Measurements from ENCODE around the gene YWHAE. TPM values are rescaled to one million over a fixed set of nuclear protein-coding genes. Genes with fewer than 3 reads are reported as not detected.
"Not testable (repeated sequence)": the region's sequence is repeated elsewhere in the genome, so short reads cannot be mapped to it uniquely, and the experiment has no call there.

Gene YWHAE
- total and polyA plus RNA-seq, 4 experiments from 2014 or later: 54.1 to 143 (median 99.3) TPM

DNA sequence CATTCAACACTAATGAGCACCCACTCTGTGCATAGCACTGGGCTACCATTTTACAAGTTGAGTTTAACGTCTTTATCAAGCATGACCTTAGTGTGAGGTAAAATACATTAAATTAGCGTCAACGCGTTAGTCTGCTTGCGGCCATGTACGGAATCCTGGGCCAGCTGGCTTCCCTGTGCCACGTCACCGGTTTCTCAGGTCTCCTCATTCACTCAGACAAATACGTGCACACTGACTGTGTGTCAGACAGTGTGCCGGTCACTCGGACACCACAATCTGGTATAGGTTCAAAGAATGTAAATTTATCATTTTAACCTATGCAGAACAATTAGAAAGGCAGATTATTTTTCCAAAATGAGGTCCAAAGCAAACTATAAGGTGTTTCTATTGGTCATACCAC, 21.4 kb upstream of the YWHAE start:
- no peak overlapping the region for H3K4me3 Mint-ChIP-seq
- H3K27me3 ChIP-seq (ENCODE audit: insufficient read depth, low read length): no peaks in the 10 kb centered on the region
- ChIA-PET POLR2A (ENCODE audit: partially characterized antibody) (no interaction called here), CTCF (ENCODE audit: partially characterized antibody) (no interaction called here)
- DNase-seq: no peak
- H3K9me3 Mint-ChIP-seq: no peaks in the 10 kb centered on the region
- intact Hi-C loops (cut with micrococcal nuclease): no loop called here
- peaks cover 19% of the 10 kb centered on the region for H3K36me3 ChIP-seq (ENCODE audit: insufficient read depth, low read length)
- no peaks in the 10 kb centered on the region for H3K27me3 Mint-ChIP-seq
- no peak overlapping the region for H3K4me3 ChIP-seq (ENCODE audit: low read length in 2 of 2)
- peaks cover 17 to 40% of the 10 kb centered on the region in 2 donors for H3K36me3 Mint-ChIP-seq
- H3K27ac Mint-ChIP-seq: peak overlapping the region in 2 of 7 donors; percentile 7 to 29
- H3K27ac ChIP-seq (ENCODE audit: low read depth, low read length): no peak overlapping the region
- H3K9me3 ChIP-seq (ENCODE audit: control insufficient read depth in 1 of 2, low read length in 2 of 2): no peaks in the 10 kb centered on the region
- H3K4me1 ChIP-seq (ENCODE audit: insufficient read depth, low read length): no peaks in the 10 kb centered on the region
- H3K4me1 Mint-ChIP-seq: peaks cover 0 to 7% (median 0%) of the 10 kb centered on the region in 4 donors

DNA sequence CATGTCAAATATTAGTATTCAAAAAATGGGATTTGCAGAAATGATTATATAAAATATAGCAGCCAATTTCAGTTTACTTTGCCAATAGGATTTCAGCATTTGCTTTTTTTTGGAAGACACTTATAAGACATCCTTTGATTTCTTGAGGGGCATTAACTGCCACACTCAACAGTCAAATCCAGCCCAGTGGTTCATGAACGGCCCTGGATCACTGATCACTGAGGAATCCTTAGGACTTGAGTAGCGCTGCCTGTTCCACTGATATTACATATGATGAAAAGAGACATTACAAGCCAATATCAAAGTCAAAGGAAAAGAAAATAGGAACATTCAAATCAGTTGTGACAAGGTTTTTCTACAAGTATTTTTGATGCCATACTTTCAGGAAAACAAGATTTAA, 21.0 kb upstream of the YWHAE start:
- H3K27ac Mint-ChIP-seq: no peak overlapping the region
- no peaks in the 10 kb centered on the region for H3K9me3 ChIP-seq (ENCODE audit: control insufficient read depth in 1 of 2, low read length in 2 of 2)
- H3K36me3 ChIP-seq (ENCODE audit: insufficient read depth, low read length): peaks cover 19% of the 10 kb centered on the region
- intact Hi-C loops (cut with micrococcal nuclease): no loop called here
- H3K9me3 Mint-ChIP-seq: no peaks in the 10 kb centered on the region
- no peak overlapping the region for H3K27ac ChIP-seq (ENCODE audit: low read depth, low read length)
- DNase-seq: no peak
- ChIA-PET CTCF (ENCODE audit: partially characterized antibody) (no interaction called here), POLR2A (ENCODE audit: partially characterized antibody) (no interaction called here)
- H3K27me3 ChIP-seq (ENCODE audit: insufficient read depth, low read length): no peaks in the 10 kb centered on the region
- H3K4me3 Mint-ChIP-seq: no peak overlapping the region
- peaks cover 17 to 39% of the 10 kb centered on the region in 2 donors for H3K36me3 Mint-ChIP-seq
- no peak overlapping the region for H3K4me3 ChIP-seq (ENCODE audit: low read length in 2 of 2)
- H3K4me1 ChIP-seq (ENCODE audit: insufficient read depth, low read length): no peaks in the 10 kb centered on the region
- H3K27me3 Mint-ChIP-seq: no peaks in the 10 kb centered on the region
- peaks cover 0 to 7% (median 0%) of the 10 kb centered on the region in 4 donors for H3K4me1 Mint-ChIP-seq

DNA sequence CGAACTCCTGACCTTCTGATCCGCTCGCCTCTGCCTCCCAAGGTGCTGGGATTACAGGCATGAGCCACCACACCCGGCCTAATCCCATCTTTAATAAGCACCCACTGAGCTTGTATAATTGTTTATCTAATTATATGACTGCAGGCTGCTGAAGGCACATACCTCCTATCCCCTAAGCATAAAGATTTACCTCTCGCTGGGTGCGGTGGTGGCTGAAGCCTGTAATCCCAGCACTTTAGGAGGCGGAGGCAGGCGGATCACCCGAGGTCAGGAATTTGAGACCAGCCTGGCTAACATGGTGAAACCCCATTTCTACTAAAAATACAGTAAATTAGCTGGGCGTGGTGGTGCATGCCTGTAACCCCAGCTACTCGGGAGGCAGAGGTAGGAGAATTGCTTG, 20.1 kb upstream of the YWHAE start:
- H3K27ac Mint-ChIP-seq: no peak overlapping the region
- Histone ChIP-seq H3K36me3 (ENCODE audit: insufficient read depth, low read length) (peaks cover 19% of the 10 kb centered on the region), H3K9me3 (ENCODE audit: control insufficient read depth in 1 of 2, low read length in 2 of 2) (no peaks in the 10 kb centered on the region), H3K27ac (ENCODE audit: low read depth, low read length) (no peak overlapping the region), H3K4me1 (ENCODE audit: insufficient read depth, low read length) (no peaks in the 10 kb centered on the region), H3K27me3 (ENCODE audit: insufficient read depth, low read length) (no peaks in the 10 kb centered on the region), H3K4me3 (ENCODE audit: low read length in 2 of 2) (no peak overlapping the region)
- no peak overlapping the region for H3K4me3 Mint-ChIP-seq
- H3K9me3 Mint-ChIP-seq: no peaks in the 10 kb centered on the region
- ChIA-PET POLR2A (ENCODE audit: partially characterized antibody) (no interaction called here), CTCF (ENCODE audit: partially characterized antibody) (interaction anchor here (0.6 kb wide), 1 partner anchor 31 kb away, joined by 5 read pairs; no protein-coding TSS in a partner anchor)
- DNase-seq: no peak
- intact Hi-C loops (cut with micrococcal nuclease): no loop called here
- H3K4me1 Mint-ChIP-seq: peaks cover 0 to 3% (median 0%) of the 10 kb centered on the region in 4 donors
- no peaks in the 10 kb centered on the region for H3K27me3 Mint-ChIP-seq
- H3K36me3 Mint-ChIP-seq: peaks cover 17 to 32% of the 10 kb centered on the region in 2 donors

DNA sequence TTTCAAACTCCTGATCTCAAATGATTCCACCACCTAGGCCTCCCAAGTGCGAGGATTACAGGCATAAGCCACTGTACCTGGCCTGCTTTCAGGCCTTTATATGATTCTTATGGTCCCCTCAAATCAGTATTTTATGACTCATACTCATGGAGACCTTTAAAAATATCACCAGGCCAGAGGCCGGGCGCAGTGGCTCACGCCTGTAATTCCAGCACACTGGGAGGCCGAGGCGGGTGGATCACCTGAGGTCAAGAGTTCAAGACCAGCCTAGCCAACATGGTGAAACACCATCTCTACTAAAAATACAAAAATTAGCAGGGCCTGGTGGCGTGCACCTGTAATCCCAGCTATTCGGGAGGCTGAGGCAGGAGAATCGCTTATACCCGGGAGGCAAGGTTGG, 18.5 kb upstream of the YWHAE start:
- H3K27me3 ChIP-seq (ENCODE audit: insufficient read depth, low read length); DNase-seq; H3K27me3 Mint-ChIP-seq; H3K4me3 Mint-ChIP-seq; H3K4me3 ChIP-seq (ENCODE audit: low read length in 2 of 2); H3K27ac ChIP-seq (ENCODE audit: low read depth, low read length); intact Hi-C loops (cut with micrococcal nuclease); H3K4me1 Mint-ChIP-seq; H3K9me3 ChIP-seq (ENCODE audit: control insufficient read depth in 1 of 2, low read length in 2 of 2); CTCF ChIA-PET (ENCODE audit: partially characterized antibody); H3K27ac Mint-ChIP-seq; H3K9me3 Mint-ChIP-seq; H3K4me1 ChIP-seq (ENCODE audit: insufficient read depth, low read length): not testable (repeated sequence)
- peaks cover 15 to 27% of the 10 kb centered on the region in 2 donors for H3K36me3 Mint-ChIP-seq
- peaks cover 16% of the 10 kb centered on the region for H3K36me3 ChIP-seq (ENCODE audit: insufficient read depth, low read length)
- POLR2A ChIA-PET (ENCODE audit: partially characterized antibody): interaction anchor here (1.2 kb wide), 1 partner anchor 53 kb away, joined by 3 read pairs; no protein-coding TSS in a partner anchor

DNA sequence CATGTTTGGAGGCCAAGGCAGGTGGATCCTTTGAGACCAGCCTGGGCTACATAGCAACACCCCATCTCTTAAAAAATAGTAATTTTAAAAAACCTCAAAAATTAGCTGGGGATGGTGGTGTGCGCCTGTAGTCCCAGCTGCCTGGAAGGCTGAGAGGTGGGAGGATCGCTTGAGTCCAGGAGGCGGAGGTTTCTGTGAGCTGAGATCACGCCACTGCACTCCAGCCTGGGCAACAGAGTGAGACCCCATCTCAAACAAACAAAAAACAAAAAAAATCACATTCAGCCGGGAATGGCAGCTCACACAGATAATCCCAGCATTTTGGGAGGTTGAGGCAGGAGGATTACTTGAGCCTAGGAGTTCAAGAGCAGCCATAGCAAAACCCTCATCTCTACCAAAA, 16.4 kb upstream of the YWHAE start:
- H3K4me1 ChIP-seq (ENCODE audit: insufficient read depth, low read length): no peaks in the 10 kb centered on the region
- intact Hi-C loops (cut with micrococcal nuclease): no loop called here
- DNase-seq: no peak
- peaks cover 0 to 6% (median 1%) of the 10 kb centered on the region in 4 donors for H3K4me1 Mint-ChIP-seq
- H3K36me3 ChIP-seq (ENCODE audit: insufficient read depth, low read length): peaks cover 3% of the 10 kb centered on the region
- no peak overlapping the region for H3K27ac ChIP-seq (ENCODE audit: low read depth, low read length)
- no peaks in the 10 kb centered on the region for H3K9me3 ChIP-seq (ENCODE audit: control insufficient read depth in 1 of 2, low read length in 2 of 2)
- peaks cover 0 to 2% (median 0%) of the 10 kb centered on the region in 8 donors for H3K9me3 Mint-ChIP-seq
- no peak overlapping the region for H3K27ac Mint-ChIP-seq
- H3K4me3 ChIP-seq (ENCODE audit: low read length in 2 of 2): no peak overlapping the region
- H3K27me3 Mint-ChIP-seq: no peaks in the 10 kb centered on the region
- H3K27me3 ChIP-seq (ENCODE audit: insufficient read depth, low read length): no peaks in the 10 kb centered on the region
- H3K4me3 Mint-ChIP-seq: no peak overlapping the region
- peaks cover 7 to 13% of the 10 kb centered on the region in 2 donors for H3K36me3 Mint-ChIP-seq
- ChIA-PET POLR2A (ENCODE audit: partially characterized antibody) (no interaction called here), CTCF (ENCODE audit: partially characterized antibody) (interaction anchor here (1.3 kb wide), 1 partner anchor 51 kb away, joined by 4 read pairs; no protein-coding TSS in a partner anchor)

DNA sequence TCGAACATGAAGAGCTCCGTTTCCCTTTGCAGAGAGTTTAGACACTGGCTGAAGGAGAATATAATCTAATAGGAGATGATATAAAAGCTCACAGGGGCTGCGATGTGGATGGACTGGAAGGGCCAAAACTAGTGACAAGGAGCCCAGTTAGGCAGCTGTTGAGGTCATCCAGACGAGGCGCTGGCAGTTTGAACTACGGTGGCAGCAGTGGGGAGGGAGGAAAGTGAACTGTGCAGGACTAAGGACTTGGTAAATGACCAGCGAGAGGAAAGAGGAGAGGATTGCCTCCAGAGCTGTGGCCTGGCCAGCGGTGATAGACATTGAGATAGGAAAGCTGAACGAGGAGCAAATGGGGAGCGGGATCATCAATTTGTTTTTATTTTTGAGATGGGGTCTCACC, 14.6 kb upstream of the YWHAE start:
- no peaks in the 10 kb centered on the region for H3K9me3 ChIP-seq (ENCODE audit: control insufficient read depth in 1 of 2, low read length in 2 of 2)
- H3K27ac Mint-ChIP-seq: no peak overlapping the region
- H3K4me1 Mint-ChIP-seq: peaks cover 0 to 6% (median 2%) of the 10 kb centered on the region in 4 donors
- POLR2A ChIA-PET (ENCODE audit: partially characterized antibody): no interaction called here
- no peak overlapping the region for H3K27ac ChIP-seq (ENCODE audit: low read depth, low read length)
- no peaks in the 10 kb centered on the region for H3K36me3 ChIP-seq (ENCODE audit: insufficient read depth, low read length)
- CTCF ChIA-PET (ENCODE audit: partially characterized antibody): interaction anchor here (0.6 kb wide), 1 partner anchor 122 kb away, joined by 3 read pairs; no protein-coding TSS in a partner anchor
- intact Hi-C loops (cut with micrococcal nuclease): no loop called here
- H3K4me3 ChIP-seq (ENCODE audit: low read length in 2 of 2): no peak overlapping the region
- no peaks in the 10 kb centered on the region for H3K27me3 ChIP-seq (ENCODE audit: insufficient read depth, low read length)
- H3K4me1 ChIP-seq (ENCODE audit: insufficient read depth, low read length): no peaks in the 10 kb centered on the region
- no peak for DNase-seq
- H3K27me3 Mint-ChIP-seq: no peaks in the 10 kb centered on the region
- peaks cover 0 to 3% (median 0%) of the 10 kb centered on the region in 8 donors for H3K9me3 Mint-ChIP-seq
- no peak overlapping the region for H3K4me3 Mint-ChIP-seq
- peaks cover 3 to 6% of the 10 kb centered on the region in 2 donors for H3K36me3 Mint-ChIP-seq

DNA sequence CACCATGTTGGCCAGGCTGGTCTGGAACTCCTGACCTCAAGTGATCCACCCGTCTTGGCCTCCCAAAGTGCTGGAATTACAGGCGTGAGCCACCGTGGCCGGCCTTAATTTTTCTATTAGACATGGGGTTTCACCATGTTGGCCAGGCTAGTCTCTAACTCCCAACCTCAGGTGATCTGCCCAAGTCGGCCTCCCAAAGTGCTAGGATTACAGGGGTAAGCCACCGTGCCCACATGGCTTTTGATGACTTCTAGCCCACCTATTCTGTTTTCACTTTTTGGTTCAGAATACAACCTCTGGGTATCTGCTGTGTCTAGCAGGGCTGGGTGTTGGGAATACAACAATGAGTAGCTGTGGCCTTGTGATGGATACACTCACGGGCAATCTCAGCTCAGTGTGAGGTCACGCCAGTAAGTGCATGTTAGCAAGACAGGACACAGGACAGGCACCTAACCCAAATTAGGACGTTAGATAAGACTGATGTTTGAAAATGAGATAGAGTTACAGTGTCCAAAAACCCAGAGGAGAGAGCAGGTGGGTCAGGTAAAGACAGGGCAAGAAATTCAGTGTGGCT, 14.1 kb upstream of the YWHAE start:
- ChIA-PET POLR2A (ENCODE audit: partially characterized antibody) (interaction anchor here (0.7 kb wide), 1 partner anchor 23 kb away, joined by 3 read pairs; no protein-coding TSS in a partner anchor), CTCF (ENCODE audit: partially characterized antibody) (interaction anchor here (0.6 to 2.4 kb wide), 2 partner anchors 49 to 121 kb away, joined by 3 to 6 read pairs; no protein-coding TSS in a partner anchor)
- no peak overlapping the region for H3K27ac ChIP-seq (ENCODE audit: low read depth, low read length)

More for the DNA sequence above, 14.1 kb upstream of the YWHAE start:
- Mint-ChIP-seq H3K27ac (no peak overlapping the region), H3K36me3 (peaks cover 3 to 6% of the 10 kb centered on the region in 2 donors), H3K27me3 (no peaks in the 10 kb centered on the region), H3K4me1 (peaks cover 0 to 6% (median 2%) of the 10 kb centered on the region in 4 donors), H3K4me3 (peak overlapping the region in 1 of 8 donors; percentile 39), H3K9me3 (peaks cover 0 to 3% (median 0%) of the 10 kb centered on the region in 8 donors)
- Histone ChIP-seq H3K27me3 (ENCODE audit: insufficient read depth, low read length) (no peaks in the 10 kb centered on the region), H3K9me3 (ENCODE audit: control insufficient read depth in 1 of 2, low read length in 2 of 2) (no peaks in the 10 kb centered on the region), H3K36me3 (ENCODE audit: insufficient read depth, low read length) (no peaks in the 10 kb centered on the region), H3K4me1 (ENCODE audit: insufficient read depth, low read length) (no peaks in the 10 kb centered on the region), H3K4me3 (ENCODE audit: low read length in 2 of 2) (no peak overlapping the region)
- no peak for DNase-seq
- intact Hi-C loops (cut with micrococcal nuclease): no loop called here

Measured in CD4-positive, alpha-beta memory T cell (primary cell).